Right lobe of liver (tissue), 6 donors: ENCODE measurements around the gene GMNN. TPM values are rescaled to one million over a fixed set of nuclear protein-coding genes. Genes with fewer than 3 reads are reported as not detected.

Experiments used
- ATAC-seq, 4 donors: fragments of 200-7000 bp; cut with Tn5 transposase; one replicate each; pipeline ENCODE4 v1.9.1; 2020; ENCODE audit warnings: mild to moderate bottlenecking in 4 of 4, moderate library complexity in 4 of 4
- DNase-seq, 3 donors: peaks; one replicate each; pipeline ENCODE4 v3.0.0-alpha.2; 2020
- H3K27ac ChIP-seq, 3 donors: fragments of 200-600 bp; one replicate each; pipeline ENCODE4 v1.8.0; 2022
- H3K27me3 ChIP-seq, 2 donors: fragments of 200-600 bp; one replicate each; pipeline ENCODE4 v1.8.0; 2022
- H3K36me3 ChIP-seq, 4 donors: fragments of 200-600 bp; sonication (generic) in 1 of 4; one replicate each; pipeline versions ENCODE4 v1.5.1 to v1.8.0; 2017 to 2022; ENCODE audit warnings: control low read depth in 1 of 4
- H3K4me1 ChIP-seq, 4 donors: fragments of 200-600 bp; sonication (generic) in 1 of 4; one replicate each; pipeline versions ENCODE4 v1.5.1 to v1.8.0; 2017 to 2022; ENCODE audit warnings: control low read depth in 1 of 4
- H3K4me3 ChIP-seq, 3 donors: fragments of 200-600 bp; one replicate each; pipeline ENCODE4 v1.8.0; 2022
- H3K9me3 ChIP-seq, 4 donors: fragments of 200-600 bp; sonication (generic) in 1 of 4; one replicate each; pipeline versions ENCODE4 v1.5.1 to v1.8.0; 2017 to 2022; ENCODE audit warnings: control low read depth in 1 of 4
- CTCF ChIP-seq, 4 donors: fragments of 200-600 bp in 3 of 4; fragments of 450-650 bp in 1 of 4; IDR thresholded peaks; one replicate each; pipeline versions ENCODE4 v1.5.1 to v1.8.0; 2016 to 2022; ENCODE audit warnings: antibody characterized with exemption in 4 of 4, mild to moderate bottlenecking in 2 of 4
- POLR2A ChIP-seq: fragments of 450-650 bp; IDR thresholded peaks from one replicate; pipeline ENCODE4 v1.6.1; 2017; ENCODE audit warnings: antibody characterized with exemption, mild to moderate bottlenecking
- WGBS: methylation state at CpG from one replicate; pipeline ENCODE4 v1.1.6; 2018; ENCODE audit warnings: low coverage, low lambda C conversion rate; ENCODE audit not compliant: insufficient coverage; ENCODE audit errors: missing lambda C conversion rate; 5-methylcytosine and 5-hydroxymethylcytosine counted together
- intact Hi-C, 2 donors: fragments of 100-400 bp; cut with DNase I; formaldehyde crosslinking; loops; one replicate each; pipeline versions ENCODE4 v1.11.2 to v1.14.1; 2022
- total RNA-seq, 6 experiments: library from RNA; depleted of rRNA in 2 of 6; stranded (reverse); fragments of >200 nt in 2 of 6; fragmentation: NEBNext Ultra II Directional in 3 of 6; extraction: Animal tissue kit (Norgen Biotek cat#: 25700) in 3 of 6; gene quantifications; one replicate each; pipeline versions ENCODE4 v1.1.0 to v1.2.4, GENCODE V29; 2016 to 2023
- donor health status: DM: no; HTN: yes; CAD: no.
- donor health status: DM: no; HTN: no; CAD: no.
- donor health status: DM: no; HTN: no; CAD: no.
- donor health status: DM: no; HTN: yes; CAD: no.
- donor health status: DM: no; HTN: yes; CAD: no.

The GMNN gene
- total RNA-seq, 6 experiments from 2014 or later, result 7.7 to 19.0 (median 8.3) TPM

GRCh38 chr6:24809728-24810127 is 35.0 kb downstream of the GMNN start:
- TF ChIP-seq POLR2A (no peak), CTCF (IDR thresholded peaks at IDR 0.05) (no peak)
- peak in 3 of 4 donors; percentile 26 to 50 (median 46) for ATAC-seq
- 35% methylated on average over 2 of the region's 3 CpGs for WGBS

GRCh38 chr6:24818346-24818745 is 43.6 kb downstream of the GMNN start:
- H3K4me3 ChIP-seq, result no peak overlapping the region
- H3K4me1 ChIP-seq, result no peaks in the 10 kb centered on the region
- ATAC-seq (no peak), DNase-seq (no peak)
- WGBS, result 91% methylated on average over 2 of the region's 2 CpGs
- H3K27me3 ChIP-seq, result no peaks in the 10 kb centered on the region
- H3K9me3 ChIP-seq, result no peaks in the 10 kb centered on the region
- no peak overlapping the region for H3K27ac ChIP-seq
- no peaks in the 10 kb centered on the region for H3K36me3 ChIP-seq
- intact Hi-C loops, result no loop called here
- TF ChIP-seq POLR2A, result no peak
- TF ChIP-seq CTCF (IDR thresholded peaks at IDR 0.05), result no peak

More at GRCh38 chr6:24809728-24810127, 35.0 kb downstream of the GMNN start:
- H3K27me3 ChIP-seq, result no peaks in the 10 kb centered on the region
- intact Hi-C loops, result no loop called here
- no peaks in the 10 kb centered on the region for H3K9me3 ChIP-seq
- H3K27ac ChIP-seq, result no peak overlapping the region
- no peak for DNase-seq
- H3K4me1 ChIP-seq, result peaks cover 0 to 9% (median 0%) of the 10 kb centered on the region in 4 donors
- H3K36me3 ChIP-seq, result no peaks in the 10 kb centered on the region
- no peak overlapping the region for H3K4me3 ChIP-seq

GRCh38 chr6:24821860-24822444 is 47.2 kb downstream of the GMNN start:
- intact Hi-C loops, result no loop called here
- H3K4me3 ChIP-seq, result no peak overlapping the region
- ATAC-seq, result peak in 1 of 4 donors; percentile 49
- TF ChIP-seq CTCF (IDR thresholded peaks at IDR 0.05) (no peak), POLR2A (no peak)
- H3K36me3 ChIP-seq, result peaks cover 0 to 8% (median under 1%) of the 10 kb centered on the region in 4 donors
- H3K27ac ChIP-seq, result no peak overlapping the region
- no peaks in the 10 kb centered on the region for H3K4me1 ChIP-seq
- WGBS, result 54% methylated on average over 3 of the region's 3 CpGs
- no peaks in the 10 kb centered on the region for H3K27me3 ChIP-seq
- H3K9me3 ChIP-seq, result no peaks in the 10 kb centered on the region
- DNase-seq, result no peak

- no peaks in the 10 kb centered on the region for H3K4me1 ChIP-seq
- no peak for TF ChIP-seq POLR2A
- TF ChIP-seq CTCF (IDR thresholded peaks at IDR 0.05), result no peak
- no peaks in the 10 kb centered on the region for H3K27me3 ChIP-seq
- 100% methylated on average over 3 of the region's 6 CpGs for WGBS
- intact Hi-C loops, result no loop called here
- H3K27ac ChIP-seq, result no peak overlapping the region
- DNase-seq (no peak), ATAC-seq (no peak)
- no peak overlapping the region for H3K4me3 ChIP-seq
- no peaks in the 10 kb centered on the region for H3K9me3 ChIP-seq
- peaks cover 0 to 8% (median under 1%) of the 10 kb centered on the region in 4 donors for H3K36me3 ChIP-seq
These were observed 48.0 kb downstream of the GMNN start for GRCh38 chr6:24822696-24823095.
